ENCODE data around the gene PPID. TPM values are rescaled to one million over a fixed set of nuclear protein-coding genes. Genes with fewer than 3 reads are reported as not detected.

PPID gene
- total and polyA plus RNA-seq, 2 of the 13 experiments (the other 11 are each of a cell fraction or from before 2014, with no cell fraction given) = 15.4 to 63.4 TPM

DNA sequence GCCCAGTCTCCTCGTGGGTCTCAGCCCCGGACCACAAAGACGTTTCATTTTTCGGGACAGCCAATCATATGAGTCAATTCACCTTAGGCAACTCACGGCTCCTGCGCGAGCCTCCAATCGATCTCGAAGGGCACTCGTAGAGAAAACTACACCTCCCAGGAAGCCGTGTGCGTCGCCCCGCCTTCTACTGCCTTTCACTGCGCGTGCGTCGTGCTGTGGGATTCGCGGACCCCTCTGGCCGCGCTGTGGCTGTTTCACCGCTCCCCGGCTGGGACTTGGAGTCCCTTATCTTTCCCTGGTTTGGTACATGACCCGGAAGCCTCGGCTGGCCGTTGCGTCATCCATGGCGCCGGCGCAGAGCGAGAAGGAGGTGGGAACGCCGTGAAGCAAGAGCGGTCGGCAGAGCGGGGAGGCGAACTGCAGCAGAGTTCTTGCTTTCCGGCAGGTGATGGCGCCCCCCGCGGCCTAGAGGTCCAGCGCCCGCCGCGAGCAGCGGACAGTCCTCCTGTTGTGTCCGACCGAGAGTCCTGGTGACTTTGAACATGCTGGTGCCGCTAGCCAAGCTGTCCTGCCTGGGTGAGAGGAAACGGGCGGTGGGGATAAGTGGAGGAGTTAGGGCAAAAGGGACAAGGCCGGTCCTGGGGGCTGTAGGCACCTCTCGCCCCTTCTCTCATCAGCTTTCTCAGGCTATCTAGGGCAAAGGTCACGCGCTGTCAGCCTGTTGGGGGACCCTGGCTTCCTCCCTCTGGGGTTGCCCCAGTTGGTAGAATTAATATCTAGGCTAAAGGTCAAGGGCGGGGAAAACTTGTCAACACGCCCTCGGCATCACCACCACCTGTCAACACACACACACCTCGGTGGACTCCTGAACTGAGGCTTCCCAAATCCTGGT, 51.0 kb downstream of the PPID start, which contains the start of gene ETFDH (continued):
- TF ChIP-seq, protein P1, sequence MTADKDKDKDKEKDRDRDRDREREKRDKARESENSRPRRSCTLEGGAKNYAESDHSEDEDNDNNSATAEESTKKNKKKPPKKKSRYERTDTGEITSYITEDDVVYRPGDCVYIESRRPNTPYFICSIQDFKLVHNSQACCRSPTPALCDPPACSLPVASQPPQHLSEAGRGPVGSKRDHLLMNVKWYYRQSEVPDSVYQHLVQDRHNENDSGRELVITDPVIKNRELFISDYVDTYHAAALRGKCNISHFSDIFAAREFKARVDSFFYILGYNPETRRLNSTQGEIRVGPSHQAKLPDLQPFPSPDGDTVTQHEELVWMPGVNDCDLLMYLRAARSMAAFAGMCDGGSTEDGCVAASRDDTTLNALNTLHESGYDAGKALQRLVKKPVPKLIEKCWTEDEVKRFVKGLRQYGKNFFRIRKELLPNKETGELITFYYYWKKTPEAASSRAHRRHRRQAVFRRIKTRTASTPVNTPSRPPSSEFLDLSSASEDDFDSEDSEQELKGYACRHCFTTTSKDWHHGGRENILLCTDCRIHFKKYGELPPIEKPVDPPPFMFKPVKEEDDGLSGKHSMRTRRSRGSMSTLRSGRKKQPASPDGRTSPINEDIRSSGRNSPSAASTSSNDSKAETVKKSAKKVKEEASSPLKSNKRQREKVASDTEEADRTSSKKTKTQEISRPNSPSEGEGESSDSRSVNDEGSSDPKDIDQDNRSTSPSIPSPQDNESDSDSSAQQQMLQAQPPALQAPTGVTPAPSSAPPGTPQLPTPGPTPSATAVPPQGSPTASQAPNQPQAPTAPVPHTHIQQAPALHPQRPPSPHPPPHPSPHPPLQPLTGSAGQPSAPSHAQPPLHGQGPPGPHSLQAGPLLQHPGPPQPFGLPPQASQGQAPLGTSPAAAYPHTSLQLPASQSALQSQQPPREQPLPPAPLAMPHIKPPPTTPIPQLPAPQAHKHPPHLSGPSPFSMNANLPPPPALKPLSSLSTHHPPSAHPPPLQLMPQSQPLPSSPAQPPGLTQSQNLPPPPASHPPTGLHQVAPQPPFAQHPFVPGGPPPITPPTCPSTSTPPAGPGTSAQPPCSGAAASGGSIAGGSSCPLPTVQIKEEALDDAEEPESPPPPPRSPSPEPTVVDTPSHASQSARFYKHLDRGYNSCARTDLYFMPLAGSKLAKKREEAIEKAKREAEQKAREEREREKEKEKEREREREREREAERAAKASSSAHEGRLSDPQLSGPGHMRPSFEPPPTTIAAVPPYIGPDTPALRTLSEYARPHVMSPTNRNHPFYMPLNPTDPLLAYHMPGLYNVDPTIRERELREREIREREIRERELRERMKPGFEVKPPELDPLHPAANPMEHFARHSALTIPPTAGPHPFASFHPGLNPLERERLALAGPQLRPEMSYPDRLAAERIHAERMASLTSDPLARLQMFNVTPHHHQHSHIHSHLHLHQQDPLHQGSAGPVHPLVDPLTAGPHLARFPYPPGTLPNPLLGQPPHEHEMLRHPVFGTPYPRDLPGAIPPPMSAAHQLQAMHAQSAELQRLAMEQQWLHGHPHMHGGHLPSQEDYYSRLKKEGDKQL (CRISPR knock-in tag; IDR thresholded peaks at IDR 0.05; ENCODE audit: low read depth) = 0 out of 2 replicates have a peak, but pooled peaks have one; percentile 35
- TF ChIP-seq ZNF343 (CRISPR knock-in tag; IDR thresholded peaks at IDR 0.05) (0 out of 2 replicates have a peak, but pooled peaks have one; percentile 24), ARNT2 (CRISPR knock-in tag; IDR thresholded peaks at IDR 0.05; ENCODE audit: low read depth) (peak; percentile 82), ELF4 (CRISPR knock-in tag; IDR thresholded peaks at IDR 0.05; ENCODE audit: borderline replicate concordance) (peak; percentile 40; the same call in 1 of the 2 replicates), ZNF766 (CRISPR knock-in tag; IDR thresholded peaks at IDR 0.05; ENCODE audit: borderline replicate concordance) (peak; percentile 68; the same call in 1 of the 2 replicates), MAF1 (CRISPR knock-in tag; IDR thresholded peaks at IDR 0.05; ENCODE audit: borderline replicate concordance) (peak; percentile 0), ZNF234 (CRISPR knock-in tag; conservative IDR thresholded peaks at IDR 0.05) (no peak), ZNF577 (CRISPR knock-in tag; IDR thresholded peaks at IDR 0.05; ENCODE audit: borderline replicate concordance, low read depth) (no peak), PRMT3 (CRISPR knock-in tag; IDR thresholded peaks at IDR 0.05; ENCODE audit: borderline replicate concordance, low read depth) (no peak), ZNF430 (CRISPR knock-in tag; IDR thresholded peaks at IDR 0.05) (peak; percentile 48; the same call in 1 of the 2 replicates), HOXA5 (CRISPR knock-in tag; IDR thresholded peaks at IDR 0.05) (peak; percentile 11; the same call in 1 of the 2 replicates)
- TF ChIP-seq, protein P2, sequence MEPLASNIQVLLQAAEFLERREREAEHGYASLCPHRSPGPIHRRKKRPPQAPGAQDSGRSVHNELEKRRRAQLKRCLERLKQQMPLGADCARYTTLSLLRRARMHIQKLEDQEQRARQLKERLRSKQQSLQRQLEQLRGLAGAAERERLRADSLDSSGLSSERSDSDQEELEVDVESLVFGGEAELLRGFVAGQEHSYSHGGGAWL (CRISPR knock-in tag; IDR thresholded peaks at IDR 0.05) = no peak; the same call in 1 of the 2 replicates
- TF ChIP-seq, protein P3, sequence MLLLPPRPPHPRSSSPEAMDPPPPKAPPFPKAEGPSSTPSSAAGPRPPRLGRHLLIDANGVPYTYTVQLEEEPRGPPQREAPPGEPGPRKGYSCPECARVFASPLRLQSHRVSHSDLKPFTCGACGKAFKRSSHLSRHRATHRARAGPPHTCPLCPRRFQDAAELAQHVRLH (CRISPR knock-in tag; IDR thresholded peaks at IDR 0.05; ENCODE audit: borderline replicate concordance, low read depth) = 0 out of 2 replicates have a peak, but pooled peaks have one; percentile 56
- TF ChIP-seq, protein P4, sequence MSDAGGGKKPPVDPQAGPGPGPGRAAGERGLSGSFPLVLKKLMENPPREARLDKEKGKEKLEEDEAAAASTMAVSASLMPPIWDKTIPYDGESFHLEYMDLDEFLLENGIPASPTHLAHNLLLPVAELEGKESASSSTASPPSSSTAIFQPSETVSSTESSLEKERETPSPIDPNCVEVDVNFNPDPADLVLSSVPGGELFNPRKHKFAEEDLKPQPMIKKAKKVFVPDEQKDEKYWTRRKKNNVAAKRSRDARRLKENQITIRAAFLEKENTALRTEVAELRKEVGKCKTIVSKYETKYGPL (CRISPR knock-in tag; IDR thresholded peaks at IDR 0.05) = 0 out of 2 replicates have a peak, but pooled peaks have one; percentile 25
- TF ChIP-seq, protein P5, sequence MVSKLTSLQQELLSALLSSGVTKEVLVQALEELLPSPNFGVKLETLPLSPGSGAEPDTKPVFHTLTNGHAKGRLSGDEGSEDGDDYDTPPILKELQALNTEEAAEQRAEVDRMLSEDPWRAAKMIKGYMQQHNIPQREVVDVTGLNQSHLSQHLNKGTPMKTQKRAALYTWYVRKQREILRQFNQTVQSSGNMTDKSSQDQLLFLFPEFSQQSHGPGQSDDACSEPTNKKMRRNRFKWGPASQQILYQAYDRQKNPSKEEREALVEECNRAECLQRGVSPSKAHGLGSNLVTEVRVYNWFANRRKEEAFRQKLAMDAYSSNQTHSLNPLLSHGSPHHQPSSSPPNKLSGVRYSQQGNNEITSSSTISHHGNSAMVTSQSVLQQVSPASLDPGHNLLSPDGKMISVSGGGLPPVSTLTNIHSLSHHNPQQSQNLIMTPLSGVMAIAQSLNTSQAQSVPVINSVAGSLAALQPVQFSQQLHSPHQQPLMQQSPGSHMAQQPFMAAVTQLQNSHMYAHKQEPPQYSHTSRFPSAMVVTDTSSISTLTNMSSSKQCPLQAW (CRISPR knock-in tag; IDR thresholded peaks at IDR 0.05) = peak; percentile 86

All from HepG2 (cell line).